ENCODE data around the gene SRRM2.

SRRM2 gene

DNA sequence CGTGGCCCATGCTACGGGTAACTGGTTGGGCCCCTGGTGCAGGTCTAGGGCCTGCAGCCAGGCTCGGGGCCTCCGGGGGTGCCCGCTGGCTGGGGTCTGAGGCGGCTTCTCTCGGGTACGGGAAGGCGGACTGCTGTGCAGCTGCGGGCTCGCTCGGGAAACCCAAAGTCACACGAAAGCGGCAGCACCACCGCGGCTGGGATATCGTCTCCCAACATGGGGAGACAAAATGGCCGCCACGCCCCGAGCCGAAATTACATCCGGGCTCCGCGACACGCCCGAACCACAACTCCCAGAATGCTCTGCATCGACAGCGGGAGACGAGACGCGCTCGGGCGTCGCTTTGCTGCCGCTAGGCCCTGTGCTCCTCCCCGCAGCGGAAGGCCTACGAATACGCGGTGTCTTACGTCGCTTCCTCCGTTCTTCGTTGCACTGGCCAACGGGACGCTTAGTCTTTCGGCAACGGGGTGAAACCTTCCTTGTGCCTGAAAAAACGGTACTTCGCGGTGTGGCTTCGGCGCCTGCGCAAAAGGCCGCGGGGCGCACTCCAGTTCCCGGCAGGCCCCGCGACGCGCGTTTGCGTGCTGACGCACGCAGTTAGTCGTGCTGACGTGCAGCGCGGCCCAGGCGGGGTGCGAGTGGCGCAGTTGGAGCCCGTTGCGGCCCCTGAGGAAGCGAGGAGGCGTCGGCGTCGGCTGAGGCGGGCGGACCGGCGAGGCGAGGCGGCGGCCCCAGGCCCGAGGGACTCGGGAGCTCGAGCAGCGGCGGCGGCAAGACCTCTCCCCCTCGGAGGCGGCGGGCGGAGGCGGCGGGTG lies at the start of gene SRRM2:
TSS of gene SRRM2 (plus strand) at position 604 of the 815 bp plus-strand sequence. CDS start 3,727 bp downstream, outside the sequence.
- peak; percentile 97 for DNase-seq

GRCh38 chr16:2702871-2703745 lies 49.3 kb upstream of the SRRM2 start:
- no peak for DNase-seq

GRCh38 chr16:2704166-2704982 lies 48.1 kb upstream of the SRRM2 start:
- no peak for DNase-seq

GRCh38 chr16:2704983-2705275 lies 47.5 kb upstream of the SRRM2 start:
- DNase-seq: no peak

GRCh38 chr16:2705351-2705750 lies 47.1 kb upstream of the SRRM2 start:
- no peak for DNase-seq

DNA sequence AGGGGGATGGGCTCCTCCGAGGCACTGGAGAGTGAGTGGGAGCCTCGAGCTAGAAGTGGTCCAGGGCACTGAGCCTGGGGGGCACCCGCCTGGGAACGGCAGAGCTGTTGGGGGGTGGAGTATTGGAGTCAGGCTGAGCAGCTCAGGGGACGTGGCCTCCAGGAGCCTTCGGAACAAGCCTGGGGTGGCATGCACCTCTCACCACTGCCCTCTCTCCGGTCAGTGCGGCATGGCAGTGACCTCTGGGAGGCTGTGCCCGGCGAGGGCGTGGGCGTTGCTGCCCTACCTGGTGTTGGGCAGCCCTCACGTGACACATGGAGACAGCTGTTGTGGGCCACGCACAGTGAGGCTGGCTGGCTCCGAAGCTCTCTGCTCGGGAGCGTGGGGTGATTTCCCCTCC lies 46.4 kb upstream of the SRRM2 start:
- no peak for DNase-seq

DNA sequence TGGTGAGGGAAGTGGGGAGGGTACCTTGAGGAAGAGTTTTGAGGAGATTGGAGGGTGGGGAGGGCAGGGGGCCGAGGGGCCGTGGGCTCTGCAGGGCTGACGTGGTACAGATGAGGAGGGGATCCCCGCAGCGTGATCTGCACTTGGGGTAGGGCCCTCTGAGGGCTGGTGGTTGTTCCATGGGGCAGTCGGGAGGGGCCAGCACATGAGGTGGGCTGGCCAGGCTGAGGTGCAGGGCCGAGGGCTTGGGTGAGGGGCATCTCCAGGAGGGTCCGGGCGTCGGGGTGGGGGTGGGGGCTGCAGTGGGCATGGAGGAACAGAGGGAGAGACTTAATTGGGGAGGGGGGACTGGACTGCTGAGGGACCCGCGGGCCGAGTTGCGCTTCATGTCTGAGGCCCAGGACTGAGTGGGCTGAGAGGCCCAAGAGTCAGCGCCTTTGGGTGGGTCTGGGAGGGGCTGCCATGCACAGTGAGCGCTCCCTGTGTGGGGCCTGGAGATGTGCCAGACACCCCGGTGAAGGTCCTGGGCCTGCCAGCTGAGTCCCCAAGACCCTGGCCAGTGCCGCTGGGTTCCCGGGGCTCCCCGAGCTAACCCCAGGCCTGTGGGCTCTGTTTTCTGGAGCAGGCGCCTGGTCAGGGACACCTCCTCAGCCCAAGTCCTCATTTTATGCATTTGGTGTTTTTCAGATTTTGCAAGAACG lies 45.7 kb upstream of the SRRM2 start:
- DNase-seq: no peak

DNA sequence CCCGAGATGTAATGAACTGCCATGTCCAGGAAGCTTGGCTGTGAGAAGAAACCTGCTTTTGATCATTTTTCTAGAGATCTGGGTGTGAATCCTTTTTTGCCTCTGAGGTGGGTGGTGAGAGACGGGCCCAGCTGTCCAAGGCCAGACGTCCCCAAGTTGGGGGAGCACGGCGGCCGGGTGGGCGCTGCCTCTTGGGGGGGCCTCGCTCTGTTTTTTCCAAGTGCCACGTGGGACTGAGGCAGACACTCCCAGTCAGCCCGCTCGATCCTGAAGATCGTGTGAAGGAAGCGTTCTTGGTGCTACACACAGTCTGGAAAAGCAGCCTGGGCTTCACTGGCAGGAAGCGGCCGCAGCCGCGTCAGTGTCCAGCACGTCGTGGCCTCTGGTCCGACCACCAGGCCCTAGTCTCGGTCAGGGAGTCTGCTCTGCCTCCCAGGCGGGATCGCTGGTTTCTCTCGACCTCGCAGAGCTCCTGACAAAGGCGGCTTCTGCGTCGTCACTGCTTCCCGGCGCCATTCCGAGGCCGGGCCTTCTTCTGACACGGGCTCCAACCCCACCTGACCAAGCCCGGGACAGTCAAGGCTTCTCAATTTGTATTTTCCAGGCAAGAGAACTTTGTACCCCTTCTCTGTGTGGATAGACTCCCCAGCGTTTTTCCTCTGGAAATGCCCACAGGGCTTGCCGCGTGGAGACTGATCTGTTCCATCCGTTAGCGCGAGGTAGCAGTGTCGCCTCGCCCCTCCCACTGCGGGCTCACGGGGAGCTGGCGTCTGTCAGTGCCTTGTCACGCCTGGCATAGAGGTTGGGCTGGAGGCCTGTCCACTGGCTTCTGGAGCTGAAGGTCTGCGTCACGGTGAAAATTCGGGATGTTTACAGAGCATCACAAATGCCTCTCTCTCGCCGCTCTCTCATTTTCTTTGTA lies 44.8 kb upstream of the SRRM2 start:
- no peak for DNase-seq

DNA sequence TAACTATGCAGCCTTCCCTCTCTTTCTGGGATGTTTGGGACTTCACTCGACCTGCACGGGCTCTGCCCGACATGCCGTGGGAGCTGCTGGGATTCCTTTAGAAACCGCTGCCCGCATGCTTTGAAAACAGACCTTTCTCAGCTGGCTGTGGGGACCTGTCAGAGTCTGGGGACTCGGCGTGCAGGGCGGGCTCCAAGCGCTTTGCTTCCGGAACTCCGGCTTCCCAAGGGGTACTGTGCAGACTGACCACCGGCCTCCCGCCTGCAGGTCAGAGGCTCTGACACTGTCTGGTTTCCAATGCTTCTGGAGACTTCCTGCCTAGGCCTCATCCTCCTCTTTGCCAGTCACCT lies 44.2 kb upstream of the SRRM2 start:
- no peak for DNase-seq

- no peak for DNase-seq
Measured at GRCh38 chr16:2708955-2709587, 43.4 kb upstream of the SRRM2 start.

GRCh38 chr16:2709588-2709984 lies 42.9 kb upstream of the SRRM2 start:
- no peak for DNase-seq

GRCh38 chr16:2710021-2710710 lies 42.3 kb upstream of the SRRM2 start:
- DNase-seq: no peak

GRCh38 chr16:2710711-2711231 lies 41.7 kb upstream of the SRRM2 start:
- no peak for DNase-seq

GRCh38 chr16:2711370-2712062 lies 40.9 kb upstream of the SRRM2 start:
- DNase-seq: no peak

- no peak for DNase-seq
Measured at GRCh38 chr16:2712063-2712441, 40.4 kb upstream of the SRRM2 start.

DNA sequence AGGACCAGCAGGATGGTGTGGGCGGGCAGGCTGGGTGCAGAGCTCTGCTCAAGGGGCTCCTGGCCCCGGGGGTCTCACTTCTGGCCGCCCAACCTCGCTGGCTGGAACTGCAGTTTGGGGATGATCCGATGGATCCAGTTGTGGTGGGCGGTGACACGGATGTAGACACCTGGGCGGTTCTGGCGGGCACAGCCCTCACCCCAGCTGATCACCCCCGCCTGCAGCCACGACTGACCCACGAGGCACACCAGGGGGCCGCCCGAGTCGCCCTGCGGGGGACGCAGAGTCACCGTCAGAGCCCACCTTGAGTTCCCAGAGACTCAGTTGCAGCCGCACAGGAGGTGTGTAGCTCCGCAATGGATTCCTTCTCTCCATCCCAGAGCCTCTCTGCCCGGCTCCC lies 39.9 kb upstream of the SRRM2 start:
- DNase-seq: no peak

GRCh38 chr16:2713523-2713922 lies 38.9 kb upstream of the SRRM2 start:
- DNase-seq: no peak

GRCh38 chr16:2713985-2714774 lies 38.3 kb upstream of the SRRM2 start:
- no peak for DNase-seq

- no peak for DNase-seq
Measured at GRCh38 chr16:2715064-2715463, 37.4 kb upstream of the SRRM2 start.
